MM.1S (cell line): ENCODE measurements around the gene KDM3A.

Experiments used
- DNase-seq: peaks from one replicate; pipeline ENCODE4 v3.0.0-alpha.2; 2015
- H2AFZ ChIP-seq: fragments of 300-600 bp; sonication (generic); 2 replicates; pipeline ENCODE4 v1.6.0; 2016; ENCODE audit warnings: antibody characterized with exemption, low read length
- H3F3A ChIP-seq: fragments of 300-600 bp; sonication (generic); 2 replicates; pipeline ENCODE4 v1.6.1; 2016; ENCODE audit warnings: mild to moderate bottlenecking, antibody characterized with exemption, low read length, moderate library complexity, mixed read lengths; ENCODE audit not compliant: insufficient read depth
- H3K27ac ChIP-seq: fragments of 300-600 bp; sonication (generic); 2 replicates; pipeline ENCODE4 v1.5.1; 2016; ENCODE audit warnings: mild to moderate bottlenecking, low read length
- H3K27me3 ChIP-seq: fragments of 300-600 bp; sonication (generic); replicated peaks from 2 replicates; pipeline ENCODE4 v1.6.0; 2016; ENCODE audit warnings: low read length; ENCODE audit not compliant: insufficient read depth
- H3K36me3 ChIP-seq: fragments of 300-600 bp; sonication (generic); replicated peaks from 2 replicates; pipeline ENCODE4 v1.6.1; 2016; ENCODE audit warnings: mild to moderate bottlenecking, low read length, mixed read lengths; ENCODE audit not compliant: insufficient read depth
- H3K4me1 ChIP-seq: fragments of 300-600 bp; sonication (generic); 2 replicates; pipeline ENCODE4 v1.6.1; 2016; ENCODE audit warnings: low read length, mixed read lengths
- H3K4me2 ChIP-seq: fragments of 300-600 bp; sonication (generic); 2 replicates; pipeline ENCODE4 v1.6.0; 2016; ENCODE audit warnings: low read depth, low read length
- H3K4me3 ChIP-seq: fragments of 300-600 bp; sonication (generic); 2 replicates; pipeline ENCODE4 v1.5.1; 2016; ENCODE audit warnings: low read length, mixed read lengths
- H3K79me2 ChIP-seq: fragments of 300-600 bp; sonication (generic); 2 replicates; pipeline ENCODE4 v1.6.1; 2016; ENCODE audit warnings: mixed run types, low read length, mixed read lengths
- H3K9ac ChIP-seq: fragments of 300-600 bp; sonication (generic); 2 replicates; pipeline ENCODE4 v1.6.1; 2016; ENCODE audit warnings: low read length, mixed read lengths
- H3K9me2 ChIP-seq: fragments of 300-600 bp; sonication (generic); replicated peaks from 2 replicates; pipeline ENCODE4 v1.6.1; 2016; ENCODE audit warnings: mild to moderate bottlenecking, low read length, mixed read lengths; ENCODE audit not compliant: insufficient read depth
- H3K9me3 ChIP-seq: fragments of 300-600 bp; sonication (generic); replicated peaks from 2 replicates; pipeline ENCODE4 v1.6.1; 2016; ENCODE audit warnings: mild to moderate bottlenecking, low read length, mixed read lengths; ENCODE audit not compliant: insufficient read depth
- H4K20me1 ChIP-seq: fragments of 300-600 bp; sonication (generic); 2 replicates; pipeline ENCODE4 v1.6.1; 2016; ENCODE audit warnings: mild to moderate bottlenecking, low read length, moderate library complexity, mixed read lengths; ENCODE audit not compliant: insufficient read depth
- CTCF ChIP-seq: fragments of 300-600 bp; sonication (generic); IDR thresholded peaks from 2 replicates; pipeline ENCODE4 v1.5.1; 2016; ENCODE audit warnings: antibody characterized with exemption, low read length, mixed read lengths
- EZH2 ChIP-seq: fragments of 300-600 bp; sonication (generic); optimal IDR thresholded peaks from 2 replicates; pipeline ENCODE3; 2017; ENCODE audit warnings: low read depth, mild to moderate bottlenecking, antibody characterized with exemption, low read length, mixed read lengths
- EZH2phosphoT487 ChIP-seq: fragments of 300-600 bp; sonication (generic); IDR thresholded peaks from 2 replicates; pipeline ENCODE4 v1.6.1; 2018; ENCODE audit warnings: antibody characterized with exemption, low read length

KDM3A gene

GRCh38 chr2:86468162-86469033 is 27.2 kb downstream of the KDM3A start:
- no peaks in the 10 kb centered on the region for H3F3A ChIP-seq
- H3K79me2 ChIP-seq = peaks cover 31% of the 10 kb centered on the region
- TF ChIP-seq EZH2 (no peak), CTCF (no peak)
- H3K9ac ChIP-seq = no peak overlapping the region
- no peaks in the 10 kb centered on the region for H4K20me1 ChIP-seq
- H3K27ac ChIP-seq = no peak overlapping the region
- no peaks in the 10 kb centered on the region for H3K4me1 ChIP-seq
- H3K9me2 ChIP-seq = no peaks in the 10 kb centered on the region
- H2AFZ ChIP-seq = no peak overlapping the region
- no peaks in the 10 kb centered on the region for H3K9me3 ChIP-seq
- no peak overlapping the region for H3K4me3 ChIP-seq
- H3K36me3 ChIP-seq = peaks cover 8% of the 10 kb centered on the region
- H3K4me2 ChIP-seq = no peak overlapping the region
- no peak for DNase-seq
- no peaks in the 10 kb centered on the region for H3K27me3 ChIP-seq

GRCh38 chr2:86470890-86471289 is 29.7 kb downstream of the KDM3A start:
- Histone ChIP-seq H3F3A (no peaks in the 10 kb centered on the region), H3K9me2 (no peaks in the 10 kb centered on the region), H3K4me1 (no peaks in the 10 kb centered on the region), H4K20me1 (no peaks in the 10 kb centered on the region), H2AFZ (no peak overlapping the region), H3K4me3 (no peak overlapping the region), H3K9me3 (no peaks in the 10 kb centered on the region), H3K79me2 (peaks cover 28% of the 10 kb centered on the region), H3K4me2 (no peak overlapping the region), H3K27ac (no peak overlapping the region), H3K36me3 (peaks cover 8% of the 10 kb centered on the region), H3K9ac (no peak overlapping the region), H3K27me3 (no peaks in the 10 kb centered on the region)
- DNase-seq = no peak
- TF ChIP-seq CTCF (no peak), EZH2 (no peak), EZH2phosphoT487 (no peak)

- H3K79me2 ChIP-seq = peaks cover 25% of the 10 kb centered on the region
- no peaks in the 10 kb centered on the region for H3K27me3 ChIP-seq
- H4K20me1 ChIP-seq = no peaks in the 10 kb centered on the region
- no peak for TF ChIP-seq EZH2phosphoT487
- no peak for TF ChIP-seq EZH2
- TF ChIP-seq CTCF = no peak
- H3K36me3 ChIP-seq = peaks cover 8% of the 10 kb centered on the region
- no peak overlapping the region for H3K4me2 ChIP-seq
- no peaks in the 10 kb centered on the region for H3K9me2 ChIP-seq
- no peaks in the 10 kb centered on the region for H3F3A ChIP-seq
- no peaks in the 10 kb centered on the region for H3K9me3 ChIP-seq
- no peak overlapping the region for H3K27ac ChIP-seq
- no peak for DNase-seq
- no peaks in the 10 kb centered on the region for H3K4me1 ChIP-seq
- H3K9ac ChIP-seq = no peak overlapping the region
- H2AFZ ChIP-seq = no peak overlapping the region
- no peak overlapping the region for H3K4me3 ChIP-seq
Observed at GRCh38 chr2:86471637-86472036, 30.5 kb downstream of the KDM3A start.
